Mesendoderm (in vitro differentiated cells): ENCODE measurements around the gene PGAP2.

ENCODE experiments used
- DNase-seq: peaks from one replicate; pipeline ENCODE4 v3.0.0; 2013
- H2AK5ac ChIP-seq: 2 replicates; pipeline ENCODE4 v1.6.1; 2013; ENCODE audit warnings: low read length, inconsistent platforms
- H2BK120ac ChIP-seq: 2 replicates; pipeline ENCODE4 v1.6.1; 2013; ENCODE audit warnings: low read depth, mild to moderate bottlenecking, low read length, moderate library complexity, mixed read lengths
- H2BK15ac ChIP-seq: replicated peaks from 2 replicates; pipeline ENCODE4 v1.6.1; 2013; ENCODE audit warnings: low read depth, mild to moderate bottlenecking, moderate library complexity
- H2BK5ac ChIP-seq: 2 replicates; pipeline ENCODE4 v1.6.1; 2013; ENCODE audit warnings: low read length, inconsistent platforms
- H3K18ac ChIP-seq: 2 replicates; pipeline ENCODE4 v1.6.1; 2013; ENCODE audit warnings: mild to moderate bottlenecking, low read length, mixed read lengths
- H3K23ac ChIP-seq: one replicate; pipeline ENCODE4 v1.6.1; 2013; ENCODE audit warnings: low read length
- H3K27ac ChIP-seq: 2 replicates; pipeline ENCODE4 v1.5.1; 2013; ENCODE audit warnings: low read depth, mild to moderate bottlenecking, inconsistent platforms, low read length, moderate library complexity
- H3K27me3 ChIP-seq: 2 replicates; pipeline ENCODE4 v1.6.1; 2013; ENCODE audit warnings: low read length, control low read depth, mild to moderate bottlenecking, inconsistent platforms; ENCODE audit not compliant: insufficient read depth, poor library complexity
- H3K36me3 ChIP-seq: 2 replicates; pipeline ENCODE4 v1.6.1; 2013; ENCODE audit warnings: low read length, inconsistent platforms; ENCODE audit not compliant: control insufficient read depth, insufficient read depth
- H3K4ac ChIP-seq: one replicate; pipeline ENCODE4 v1.6.1; 2013; ENCODE audit warnings: low read depth, mild to moderate bottlenecking, low read length, moderate library complexity
- H3K4me1 ChIP-seq: 2 replicates; pipeline ENCODE4 v1.6.1; 2013; ENCODE audit warnings: low read depth, low read length, inconsistent platforms; ENCODE audit not compliant: control insufficient read depth
- H3K4me2 ChIP-seq: 2 replicates; pipeline ENCODE4 v1.6.1; 2013; ENCODE audit warnings: low read length
- H3K4me3 ChIP-seq: 2 replicates; pipeline ENCODE4 v1.5.1; 2013; ENCODE audit warnings: mild to moderate bottlenecking, low read length
- H3K56ac ChIP-seq: one replicate; pipeline ENCODE4 v1.6.1; 2013; ENCODE audit warnings: low read length
- H3K79me1 ChIP-seq: 2 replicates; pipeline ENCODE4 v1.6.1; 2013; ENCODE audit warnings: low read length, inconsistent platforms
- H3K79me2 ChIP-seq: 2 replicates; pipeline ENCODE4 v1.6.1; 2013; ENCODE audit warnings: mild to moderate bottlenecking, low read length; ENCODE audit not compliant: control insufficient read depth, insufficient read depth
- H3K9ac ChIP-seq: 2 replicates; pipeline ENCODE4 v1.6.1; 2013; ENCODE audit warnings: low read length, inconsistent platforms
- H4K5ac ChIP-seq: one replicate; pipeline ENCODE4 v1.6.1; 2013; ENCODE audit warnings: low read length
- H4K8ac ChIP-seq: one replicate; pipeline ENCODE4 v1.6.1; 2013; ENCODE audit warnings: low read depth, mild to moderate bottlenecking, control low read depth, low read length, moderate library complexity
- WGBS: extraction: QIAGEN DNeasy Blood & Tissue Kit; methylation state at CpG from one replicate; pipeline ENCODE4 v1.1.7; 2013; ENCODE audit warnings: low lambda C conversion rate, missing lambda C conversion rate; ENCODE audit not compliant: insufficient coverage; ENCODE audit errors: extremely low coverage; 5-methylcytosine and 5-hydroxymethylcytosine counted together

PGAP2 gene

DNA sequence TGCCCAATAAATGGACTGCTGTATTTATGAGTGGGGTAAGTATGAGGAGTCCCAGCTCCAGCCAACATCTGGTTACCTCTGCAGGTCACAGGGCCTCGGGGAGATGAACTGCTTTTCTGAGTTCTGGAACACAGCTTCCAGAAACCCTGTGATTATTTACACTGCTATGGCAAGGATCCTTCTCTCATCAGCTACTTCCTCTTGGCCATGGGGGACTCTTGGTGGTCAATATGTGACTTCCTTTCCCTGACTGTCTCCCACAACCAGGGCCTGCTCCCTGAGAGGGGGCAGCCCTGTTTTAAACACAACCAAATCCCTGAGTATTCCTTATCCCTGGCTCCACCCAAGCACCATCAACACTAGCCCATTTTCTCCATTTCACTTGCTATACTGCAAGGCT is 22.4 kb downstream of the PGAP2 start:
- no peak overlapping the region for H2BK15ac ChIP-seq
- H3K4me1 ChIP-seq: peaks cover 11% of the 10 kb centered on the region
- H2AK5ac ChIP-seq: no peak overlapping the region
- H2BK5ac ChIP-seq: no peak overlapping the region
- H2BK120ac ChIP-seq: no peak overlapping the region
- H3K23ac ChIP-seq: no peak overlapping the region
- no peak overlapping the region for H3K27ac ChIP-seq
- no peak overlapping the region for H3K4me2 ChIP-seq
- peaks cover 29% of the 10 kb centered on the region for H3K79me1 ChIP-seq
- H4K8ac ChIP-seq: no peak overlapping the region
- no peak overlapping the region for H4K5ac ChIP-seq
- no peaks in the 10 kb centered on the region for H3K27me3 ChIP-seq
- peaks cover 8% of the 10 kb centered on the region for H3K79me2 ChIP-seq
- no peak overlapping the region for H3K9ac ChIP-seq
- peaks cover 12% of the 10 kb centered on the region for H3K36me3 ChIP-seq
- H3K4ac ChIP-seq: no peak overlapping the region
- H3K4me3 ChIP-seq: no peak overlapping the region
- no peak overlapping the region for H3K56ac ChIP-seq
- no CpG with 5 or more reads among the region's 1 CpG for WGBS
- DNase-seq: no peak
- no peak overlapping the region for H3K18ac ChIP-seq

DNA sequence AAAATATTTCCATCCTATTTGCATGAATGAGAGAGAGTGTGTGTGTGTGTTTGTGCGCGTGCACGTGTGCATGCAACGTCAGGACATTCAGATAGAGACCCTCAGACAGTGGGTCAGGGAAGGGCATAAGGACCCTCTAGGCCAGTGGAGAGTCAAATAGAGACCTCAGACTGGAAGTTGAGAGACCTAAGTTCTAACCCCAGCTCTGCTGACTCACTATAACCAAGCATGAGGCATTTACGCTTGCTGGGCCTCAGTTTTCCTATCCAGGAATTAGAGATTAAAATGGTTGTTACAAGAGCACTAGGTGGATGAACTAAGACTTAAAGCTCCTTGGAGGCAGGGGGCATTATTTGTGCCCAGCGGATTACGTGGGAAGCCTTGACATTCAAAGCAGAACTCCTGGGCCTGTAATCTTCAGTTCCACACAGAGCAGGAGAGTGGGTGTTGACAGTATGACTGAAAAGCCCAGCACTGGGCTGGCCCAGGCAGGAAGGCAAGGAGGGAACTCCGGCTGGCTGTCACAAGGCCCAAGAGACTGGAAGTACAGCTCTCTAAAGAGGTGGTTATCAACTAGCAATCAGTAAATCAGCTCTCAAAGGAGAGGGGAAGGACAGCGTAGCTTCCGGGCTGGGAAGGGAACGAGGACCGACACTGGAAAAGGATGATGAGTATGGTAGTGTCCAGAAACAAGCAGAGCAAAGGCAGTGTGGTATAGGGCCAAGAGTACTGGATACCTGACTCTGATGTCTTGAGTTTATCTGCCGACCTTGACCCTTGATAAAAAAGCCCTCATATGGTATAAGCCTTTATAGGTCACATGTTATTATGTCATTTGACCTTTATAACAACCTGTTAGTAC is 23.2 kb downstream of the PGAP2 start:
- no peak overlapping the region for H4K5ac ChIP-seq
- H3K27me3 ChIP-seq: no peaks in the 10 kb centered on the region
- no peak for DNase-seq
- H3K4ac ChIP-seq: no peak overlapping the region
- H3K56ac ChIP-seq: no peak overlapping the region
- no peak overlapping the region for H2BK120ac ChIP-seq
- H3K79me2 ChIP-seq: peaks cover 9% of the 10 kb centered on the region
- H3K4me1 ChIP-seq: peaks cover 12% of the 10 kb centered on the region
- no peak overlapping the region for H3K18ac ChIP-seq
- H4K8ac ChIP-seq: no peak overlapping the region
- no peak overlapping the region for H3K4me3 ChIP-seq
- H3K27ac ChIP-seq: no peak overlapping the region
- H2AK5ac ChIP-seq: no peak overlapping the region
- H2BK5ac ChIP-seq: no peak overlapping the region
- H2BK15ac ChIP-seq: no peak overlapping the region
- no CpG with 5 or more reads among the region's 13 CpGs for WGBS
- peaks cover 9% of the 10 kb centered on the region for H3K36me3 ChIP-seq
- no peak overlapping the region for H3K4me2 ChIP-seq
- H3K23ac ChIP-seq: no peak overlapping the region
- H3K79me1 ChIP-seq: peaks cover 32% of the 10 kb centered on the region
- no peak overlapping the region for H3K9ac ChIP-seq

DNA sequence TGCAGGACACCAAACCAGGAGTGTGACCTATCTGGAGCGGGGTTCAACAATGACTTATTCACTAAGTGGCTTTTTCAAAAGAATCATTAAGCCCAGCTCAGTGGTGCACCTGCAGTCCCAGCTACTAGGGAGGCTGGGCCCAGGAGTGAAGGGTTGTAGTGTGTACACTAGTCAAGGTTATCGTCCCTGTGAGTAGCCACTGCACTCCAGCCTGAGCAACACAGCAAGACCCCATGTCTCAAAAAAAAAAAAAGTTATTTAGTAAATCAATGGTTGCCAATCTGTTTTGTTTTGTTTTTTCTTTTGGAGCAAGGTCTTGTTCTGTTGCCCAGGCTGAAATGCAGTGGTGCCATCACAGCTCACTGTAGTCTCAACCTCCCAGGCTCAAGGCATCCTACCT is 24.5 kb downstream of the PGAP2 start:
- Histone ChIP-seq H2AK5ac (no peak overlapping the region), H3K79me1 (peaks cover 41% of the 10 kb centered on the region), H2BK5ac (no peak overlapping the region), H3K56ac (no peak overlapping the region), H3K9ac (no peak overlapping the region), H3K36me3 (peaks cover 5% of the 10 kb centered on the region), H3K79me2 (peaks cover 18% of the 10 kb centered on the region), H3K4ac (no peak overlapping the region), H3K4me3 (no peak overlapping the region), H3K18ac (no peak overlapping the region), H3K27ac (no peak overlapping the region), H2BK120ac (no peak overlapping the region), H4K8ac (no peak overlapping the region), H3K4me1 (peaks cover 20% of the 10 kb centered on the region), H3K23ac (no peak overlapping the region), H3K27me3 (no peaks in the 10 kb centered on the region), H3K4me2 (no peak overlapping the region), H2BK15ac (no peak overlapping the region), H4K5ac (no peak overlapping the region)
- no CpG with 5 or more reads among the region's 2 CpGs for WGBS
- no peak for DNase-seq

DNA sequence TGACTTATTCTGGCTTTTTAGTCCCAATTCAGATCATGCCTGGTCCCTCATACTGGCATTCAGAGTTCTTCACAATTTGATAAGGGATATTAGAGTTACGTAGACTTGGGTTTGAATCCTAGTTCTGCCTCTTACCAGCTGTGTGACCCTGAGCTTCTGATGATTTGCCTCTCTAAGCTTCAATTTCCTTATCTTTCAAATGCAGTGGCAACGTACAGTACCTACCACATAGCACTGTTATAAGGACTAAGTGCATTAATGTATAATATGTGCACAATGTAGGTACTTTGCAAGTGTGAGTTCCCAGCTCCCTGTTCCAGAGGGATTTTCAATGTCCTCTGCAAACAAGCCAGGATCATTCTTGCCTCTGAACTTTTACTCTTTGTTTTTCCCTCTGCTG is 25.1 kb downstream of the PGAP2 start:
- no CpG with 5 or more reads among the region's 2 CpGs for WGBS
- Histone ChIP-seq H4K8ac (no peak overlapping the region), H3K27ac (no peak overlapping the region), H3K79me1 (peaks cover 47% of the 10 kb centered on the region), H3K23ac (no peak overlapping the region), H2BK120ac (no peak overlapping the region), H3K36me3 (peaks cover 4% of the 10 kb centered on the region), H3K27me3 (no peaks in the 10 kb centered on the region), H3K4me3 (no peak overlapping the region), H3K4me1 (peaks cover 24% of the 10 kb centered on the region), H3K79me2 (peaks cover 24% of the 10 kb centered on the region), H4K5ac (no peak overlapping the region), H3K18ac (no peak overlapping the region), H3K9ac (no peak overlapping the region), H3K56ac (no peak overlapping the region), H2AK5ac (no peak overlapping the region), H3K4ac (no peak overlapping the region), H3K4me2 (no peak overlapping the region), H2BK15ac (no peak overlapping the region), H2BK5ac (no peak overlapping the region)
- no peak for DNase-seq

DNA sequence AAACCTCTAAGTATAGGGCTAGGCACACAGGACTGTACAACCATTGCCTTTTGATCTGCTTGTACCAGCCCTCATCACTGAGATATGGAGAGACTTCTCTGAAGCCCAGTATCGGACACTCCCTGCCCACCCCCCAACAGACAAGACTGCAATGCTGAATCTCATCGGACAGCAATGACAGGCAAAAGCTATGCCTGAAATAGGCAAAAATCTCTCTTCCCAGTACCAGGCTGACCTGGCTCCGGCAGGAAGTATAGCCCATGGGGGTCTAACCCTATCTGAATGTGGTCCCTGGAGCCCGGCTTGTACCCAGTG is 25.9 kb downstream of the PGAP2 start:
- no peaks in the 10 kb centered on the region for H3K27me3 ChIP-seq
- H3K56ac ChIP-seq: peak overlapping the region; percentile 17
- H3K4ac ChIP-seq: no peak overlapping the region
- H3K4me2 ChIP-seq: no peak overlapping the region
- no peak overlapping the region for H2BK120ac ChIP-seq
- H3K4me1 ChIP-seq: peaks cover 24% of the 10 kb centered on the region
- H2BK15ac ChIP-seq: no peak overlapping the region
- peaks cover 32% of the 10 kb centered on the region for H3K79me2 ChIP-seq
- no peak for DNase-seq
- no peak overlapping the region for H3K23ac ChIP-seq
- no CpG with 5 or more reads among the region's 4 CpGs for WGBS
- no peak overlapping the region for H2BK5ac ChIP-seq
- no peak overlapping the region for H4K8ac ChIP-seq
- H3K18ac ChIP-seq: peak overlapping the region; percentile 1
- H3K79me1 ChIP-seq: peaks cover 55% of the 10 kb centered on the region
- peaks cover 4% of the 10 kb centered on the region for H3K36me3 ChIP-seq
- no peak overlapping the region for H4K5ac ChIP-seq
- H2AK5ac ChIP-seq: no peak overlapping the region
- no peak overlapping the region for H3K27ac ChIP-seq
- no peak overlapping the region for H3K9ac ChIP-seq
- no peak overlapping the region for H3K4me3 ChIP-seq
